Measurements from ENCODE around the gene RELN. TPM values are rescaled to one million over a fixed set of nuclear protein-coding genes. Genes with fewer than 3 reads are reported as not detected.

The RELN gene
- total and polyA plus RNA-seq, 2 donors from 2014 or later, result 0.95 to 5.4 TPM

DNA sequence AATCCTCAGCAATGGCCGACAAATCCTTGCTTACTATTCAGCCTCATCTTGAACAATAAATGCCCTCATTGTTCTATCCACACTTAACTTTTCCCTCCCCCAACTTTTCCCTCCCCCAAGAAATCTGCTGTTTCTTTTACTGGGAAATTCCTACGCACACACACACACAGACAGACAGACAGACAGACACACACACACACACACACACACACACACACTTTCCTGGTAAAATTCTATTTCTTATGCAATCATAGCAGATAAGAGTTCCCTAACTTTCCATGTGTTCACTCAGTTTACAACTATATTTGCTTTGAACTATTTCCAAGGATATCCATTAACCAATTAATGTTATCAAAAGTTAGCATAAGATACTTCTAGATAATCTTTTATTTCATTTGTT lies 52.9 kb downstream of the RELN start:
- intact Hi-C loops (cut with DNase I), result no loop called here
- Histone ChIP-seq H3K9me3 (ENCODE audit: control insufficient read depth in 2 of 3, insufficient read depth in 1 of 3, low read length in 3 of 3) (no peaks in the 10 kb centered on the region), H3K27ac (ENCODE audit: low read depth in 2 of 2, low read length in 2 of 2) (no peak overlapping the region), H3K4me3 (ENCODE audit: low read length in 3 of 3) (no peak overlapping the region), H3K36me3 (ENCODE audit: control insufficient read depth in 2 of 3, insufficient read depth in 3 of 3, low read length in 3 of 3) (no peaks in the 10 kb centered on the region), H3K4me1 (ENCODE audit: control insufficient read depth in 2 of 3, insufficient read depth in 2 of 3, low read depth in 1 of 3, low read length in 3 of 3) (no peaks in the 10 kb centered on the region), H3K27me3 (ENCODE audit: control insufficient read depth, insufficient read depth, low read length) (no peaks in the 10 kb centered on the region), H3K9ac (ENCODE audit: low read length in 3 of 3) (no peak overlapping the region)
- DNase-seq, result no peak
- no peak for FAIRE-seq
- TF ChIP-seq, protein P1, sequence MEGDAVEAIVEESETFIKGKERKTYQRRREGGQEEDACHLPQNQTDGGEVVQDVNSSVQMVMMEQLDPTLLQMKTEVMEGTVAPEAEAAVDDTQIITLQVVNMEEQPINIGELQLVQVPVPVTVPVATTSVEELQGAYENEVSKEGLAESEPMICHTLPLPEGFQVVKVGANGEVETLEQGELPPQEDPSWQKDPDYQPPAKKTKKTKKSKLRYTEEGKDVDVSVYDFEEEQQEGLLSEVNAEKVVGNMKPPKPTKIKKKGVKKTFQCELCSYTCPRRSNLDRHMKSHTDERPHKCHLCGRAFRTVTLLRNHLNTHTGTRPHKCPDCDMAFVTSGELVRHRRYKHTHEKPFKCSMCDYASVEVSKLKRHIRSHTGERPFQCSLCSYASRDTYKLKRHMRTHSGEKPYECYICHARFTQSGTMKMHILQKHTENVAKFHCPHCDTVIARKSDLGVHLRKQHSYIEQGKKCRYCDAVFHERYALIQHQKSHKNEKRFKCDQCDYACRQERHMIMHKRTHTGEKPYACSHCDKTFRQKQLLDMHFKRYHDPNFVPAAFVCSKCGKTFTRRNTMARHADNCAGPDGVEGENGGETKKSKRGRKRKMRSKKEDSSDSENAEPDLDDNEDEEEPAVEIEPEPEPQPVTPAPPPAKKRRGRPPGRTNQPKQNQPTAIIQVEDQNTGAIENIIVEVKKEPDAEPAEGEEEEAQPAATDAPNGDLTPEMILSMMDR (IDR thresholded peaks at IDR 0.05; ENCODE audit: borderline replicate concordance, extremely low read depth, insufficient read depth), result no peak

DNA sequence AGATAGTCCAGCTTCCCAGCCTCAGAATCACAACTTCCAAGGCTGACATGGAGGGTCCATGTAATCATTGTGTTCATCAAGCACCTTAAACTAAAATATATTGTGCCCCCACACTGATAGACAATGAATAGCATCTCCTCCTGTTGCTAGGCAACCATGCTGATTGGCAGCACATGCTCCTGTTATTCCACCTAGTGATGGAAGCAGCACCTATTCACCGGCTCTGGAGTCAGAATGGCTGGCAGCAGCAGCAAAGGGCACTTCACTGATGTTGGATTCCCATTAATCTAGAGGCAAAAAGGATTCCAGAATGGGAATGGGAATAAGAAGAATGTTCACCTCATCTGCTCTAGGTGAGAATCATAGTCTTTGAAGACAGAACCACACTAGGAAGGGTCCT lies 55.0 kb downstream of the RELN start:
- Histone ChIP-seq H3K9me3 (ENCODE audit: control insufficient read depth in 2 of 3, insufficient read depth in 1 of 3, low read length in 3 of 3) (no peaks in the 10 kb centered on the region), H3K4me1 (ENCODE audit: control insufficient read depth in 2 of 3, insufficient read depth in 2 of 3, low read depth in 1 of 3, low read length in 3 of 3) (no peaks in the 10 kb centered on the region), H3K27me3 (ENCODE audit: control insufficient read depth, insufficient read depth, low read length) (no peaks in the 10 kb centered on the region), H3K9ac (ENCODE audit: low read length in 3 of 3) (no peak overlapping the region), H3K36me3 (ENCODE audit: control insufficient read depth in 2 of 3, insufficient read depth in 3 of 3, low read length in 3 of 3) (no peaks in the 10 kb centered on the region), H3K27ac (ENCODE audit: low read depth in 2 of 2, low read length in 2 of 2) (no peak overlapping the region), H3K4me3 (ENCODE audit: low read length in 3 of 3) (no peak overlapping the region)
- no peak for FAIRE-seq
- intact Hi-C loops (cut with DNase I), result no loop called here
- no peak for DNase-seq
- TF ChIP-seq, protein P1 (IDR thresholded peaks at IDR 0.05; ENCODE audit: borderline replicate concordance, extremely low read depth, insufficient read depth), result no peak

DNA sequence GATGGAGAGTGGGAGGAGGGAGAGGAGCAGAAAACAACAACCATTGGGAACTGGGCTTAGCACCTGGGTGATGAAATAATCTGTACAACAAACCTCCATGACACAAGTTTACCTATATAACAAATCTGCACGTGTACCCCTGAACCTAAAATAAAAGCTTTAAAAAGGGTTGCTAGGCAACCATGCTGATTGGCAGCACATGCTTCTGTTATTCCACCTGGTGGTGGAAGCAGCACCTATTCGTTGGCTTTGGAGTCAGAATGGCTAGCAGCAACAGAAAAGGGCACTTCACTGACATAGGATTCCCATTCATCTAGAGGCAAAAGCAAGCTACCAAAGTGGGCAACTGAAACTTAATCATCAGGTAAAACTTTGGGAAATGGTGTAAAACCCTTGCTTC lies 57.1 kb downstream of the RELN start:
- DNase-seq, result no peak
- Histone ChIP-seq H3K9ac (ENCODE audit: low read length in 3 of 3) (no peak overlapping the region), H3K4me1 (ENCODE audit: control insufficient read depth in 2 of 3, insufficient read depth in 2 of 3, low read depth in 1 of 3, low read length in 3 of 3) (no peaks in the 10 kb centered on the region), H3K4me3 (ENCODE audit: low read length in 3 of 3) (no peak overlapping the region), H3K27me3 (ENCODE audit: control insufficient read depth, insufficient read depth, low read length) (no peaks in the 10 kb centered on the region), H3K9me3 (ENCODE audit: control insufficient read depth in 2 of 3, insufficient read depth in 1 of 3, low read length in 3 of 3) (no peaks in the 10 kb centered on the region), H3K27ac (ENCODE audit: low read depth in 2 of 2, low read length in 2 of 2) (no peak overlapping the region), H3K36me3 (ENCODE audit: control insufficient read depth in 2 of 3, insufficient read depth in 3 of 3, low read length in 3 of 3) (no peaks in the 10 kb centered on the region)
- intact Hi-C loops (cut with DNase I), result no loop called here
- TF ChIP-seq, protein P1 (IDR thresholded peaks at IDR 0.05; ENCODE audit: borderline replicate concordance, extremely low read depth, insufficient read depth), result no peak
- FAIRE-seq, result no peak

DNA sequence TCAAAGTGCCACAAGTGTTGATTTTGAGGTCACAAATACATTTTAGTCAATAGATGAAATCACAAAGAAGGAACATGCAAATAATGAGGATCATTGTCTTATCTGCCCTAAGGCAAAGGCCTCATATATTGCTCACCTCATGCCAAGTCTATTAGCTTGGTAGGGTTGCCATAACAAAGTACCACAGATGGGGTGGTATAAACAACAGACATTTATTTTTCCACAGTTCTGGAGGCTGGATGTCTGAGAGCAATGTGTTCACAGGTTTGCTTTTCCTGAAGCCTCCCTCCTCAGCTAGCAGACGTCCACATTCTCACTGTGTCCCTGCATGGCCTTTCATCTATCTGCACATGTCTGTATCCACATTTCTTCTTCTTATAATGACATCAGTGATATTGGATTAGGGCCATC lies 59.6 kb downstream of the RELN start:
- H3K4me3 ChIP-seq (ENCODE audit: low read length in 3 of 3), result no peak overlapping the region
- intact Hi-C loops (cut with DNase I), result no loop called here
- H3K4me1 ChIP-seq (ENCODE audit: control insufficient read depth in 2 of 3, insufficient read depth in 2 of 3, low read depth in 1 of 3, low read length in 3 of 3), result no peaks in the 10 kb centered on the region
- H3K27ac ChIP-seq (ENCODE audit: low read depth in 2 of 2, low read length in 2 of 2), result no peak overlapping the region
- H3K9ac ChIP-seq (ENCODE audit: low read length in 3 of 3), result no peak overlapping the region
- no peaks in the 10 kb centered on the region for H3K36me3 ChIP-seq (ENCODE audit: control insufficient read depth in 2 of 3, insufficient read depth in 3 of 3, low read length in 3 of 3)
- no peak for FAIRE-seq
- H3K27me3 ChIP-seq (ENCODE audit: control insufficient read depth, insufficient read depth, low read length), result no peaks in the 10 kb centered on the region
- DNase-seq, result no peak
- no peaks in the 10 kb centered on the region for H3K9me3 ChIP-seq (ENCODE audit: control insufficient read depth in 2 of 3, insufficient read depth in 1 of 3, low read length in 3 of 3)
- TF ChIP-seq, protein P1 (IDR thresholded peaks at IDR 0.05; ENCODE audit: borderline replicate concordance, extremely low read depth, insufficient read depth), result no peak
